Fibroblast of lung (primary cell): ENCODE results near the gene ITGA7. TPM values are rescaled to one million over a fixed set of nuclear protein-coding genes. Genes with fewer than 3 reads are reported as not detected.

ENCODE experiments used
- DNase-seq, 2 donors: peaks; one replicate each; pipeline versions ENCODE4 v3.0.0 to v3.0.0-alpha.2; 2010; ENCODE audit warnings: low read depth in 2 of 2
- H2AFZ ChIP-seq: 2 replicates; pipeline ENCODE4 v1.5.1; 2012; ENCODE audit warnings: low read length, control low read depth, inconsistent platforms
- H3K27ac ChIP-seq: 2 replicates; pipeline ENCODE4 v1.5.1; 2011; ENCODE audit warnings: low read length, control low read depth; ENCODE audit not compliant: insufficient read depth
- H3K27me3 ChIP-seq: 2 replicates; pipeline ENCODE4 v1.5.1; 2011; ENCODE audit warnings: mild to moderate bottlenecking, low read length; ENCODE audit not compliant: control insufficient read depth, insufficient read depth
- H3K36me3 ChIP-seq: 2 replicates; pipeline ENCODE4 v1.5.1; 2011; ENCODE audit warnings: low read length; ENCODE audit not compliant: control insufficient read depth, insufficient read depth
- H3K4me1 ChIP-seq: 2 replicates; pipeline ENCODE4 v1.5.1; 2011; ENCODE audit warnings: low read length; ENCODE audit not compliant: control insufficient read depth, insufficient read depth; ENCODE audit errors: extremely low read depth
- H3K4me2 ChIP-seq: 2 replicates; pipeline ENCODE4 v1.5.1; 2011; ENCODE audit warnings: low read length, control low read depth; ENCODE audit not compliant: insufficient read depth; ENCODE audit errors: extremely low read depth
- H3K4me3 ChIP-seq, 4 experiments: fragments of 200-600 bp in 1 of 4; sonication (generic) in 1 of 4; replicated peaks in 1 of 4; 2 replicates each; pipeline ENCODE4 v1.5.1; 2011 to 2016; ENCODE audit warnings: low read length in 4 of 4, low read depth in 3 of 4, mild to moderate bottlenecking in 3 of 4, control low read depth in 2 of 4, inconsistent platforms in 1 of 4, mixed read lengths in 1 of 4; ENCODE audit not compliant: insufficient read depth in 1 of 4; ENCODE audit errors: control extremely low read depth in 1 of 4
- H3K79me2 ChIP-seq: 2 replicates; pipeline ENCODE4 v1.5.1; 2012; ENCODE audit warnings: mild to moderate bottlenecking, low read length, inconsistent platforms; ENCODE audit not compliant: control insufficient read depth, insufficient read depth
- H3K9ac ChIP-seq: 2 replicates; pipeline ENCODE4 v1.5.1; 2011; ENCODE audit warnings: mild to moderate bottlenecking, low read length, control low read depth; ENCODE audit not compliant: insufficient read depth
- H3K9me3 ChIP-seq: 2 replicates; pipeline ENCODE4 v1.5.1; 2012; ENCODE audit warnings: low read depth, low read length; ENCODE audit not compliant: control insufficient read depth, insufficient read depth
- H4K20me1 ChIP-seq: 2 replicates; pipeline ENCODE4 v1.5.1; 2011; ENCODE audit warnings: low read length; ENCODE audit not compliant: control insufficient read depth, insufficient read depth; ENCODE audit errors: extremely low read depth
- EZH2 ChIP-seq: IDR thresholded peaks from 2 replicates; pipeline ENCODE4 v1.5.1; 2012; ENCODE audit warnings: low read length, control low read depth, mild to moderate bottlenecking; ENCODE audit errors: missing control alignments
- polyA plus RNA-seq, 2 donors: library from polyadenylated mRNA; depleted of rRNA in 1 of 2; stranded (reverse) in 1 of 2; unstranded in 1 of 2; fragments of >200 nt; gene quantifications; 2 replicates each; pipeline ENCODE4 v1.2.1, GENCODE V29; 2011 to 2012; ENCODE audit warnings: missing spikeins in 1 of 2
- total RNA-seq: library from RNA; depleted of rRNA; stranded (reverse); fragments of >200 nt; gene quantifications from 2 replicates; pipeline ENCODE4 v1.2.1, GENCODE V29; 2014
- TF ChIP-seq, protein P1 (sequence below), 2 donors: IDR thresholded peaks in 1 of 2; conservative IDR thresholded peaks in 1 of 2; 1 replicate in 1 of 2; 2 replicates in 1 of 2; pipeline ENCODE4 v1.5.1; 2011 to 2012; ENCODE audit warnings: low read length in 2 of 2, control low read depth in 1 of 2, inconsistent platforms in 1 of 2, low read depth in 1 of 2, mild to moderate bottlenecking in 1 of 2

The ITGA7 gene
- total and polyA plus RNA-seq, 2 donors (not counting 1 experiment from before 2014, with no cell fraction given), result 42.7 to 130 TPM

DNA sequence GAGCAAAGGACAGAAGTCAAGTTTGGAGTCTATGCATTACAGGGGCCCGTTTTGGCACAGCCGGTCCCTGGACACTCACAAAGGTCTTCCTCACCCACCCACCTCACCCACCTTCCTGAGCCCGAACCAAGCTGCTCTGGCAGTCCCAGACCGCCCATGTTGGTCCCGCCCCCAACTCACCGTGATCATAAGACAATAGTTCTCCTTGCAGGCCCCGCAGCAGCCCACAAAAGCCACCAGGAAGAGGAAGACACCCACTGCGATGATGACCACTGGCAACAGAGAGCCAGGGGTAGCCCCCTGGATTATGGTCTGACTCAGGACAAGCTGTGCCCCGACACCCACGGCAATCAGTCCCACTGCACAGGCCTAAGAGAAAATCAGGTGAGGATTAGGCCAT lies 19.3 kb upstream of the ITGA7 start:
- peak overlapping the region; percentile 99 for H3K27ac ChIP-seq

DNA sequence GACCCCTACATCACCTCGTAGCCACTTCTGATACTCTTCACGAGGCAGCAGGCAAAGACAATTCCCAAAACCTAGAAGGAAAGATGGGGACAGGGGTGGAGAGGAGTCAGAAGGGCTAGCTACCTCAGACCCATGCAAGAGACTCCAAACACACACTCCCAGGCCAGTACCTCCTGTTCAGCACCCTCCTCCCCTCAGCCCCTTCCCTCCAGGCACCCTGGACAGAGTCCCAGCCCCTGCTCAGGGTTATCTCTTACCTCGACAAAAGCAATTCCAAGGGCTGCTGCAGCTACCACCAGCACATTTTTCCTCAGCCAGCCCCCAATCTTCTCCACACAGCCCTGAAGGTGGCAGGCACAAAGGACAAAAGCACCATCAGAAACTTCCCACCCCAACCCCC lies 17.9 kb upstream of the ITGA7 start:
- Histone ChIP-seq H3K27me3 (no peaks in the 10 kb centered on the region), H2AFZ (no peak overlapping the region), H3K4me3 (peak overlapping the region in 3 of 4 experiments; percentile 21 to 80 (median 38)), H4K20me1 (no peaks in the 10 kb centered on the region), H3K79me2 (peaks cover 52% of the 10 kb centered on the region), H3K4me2 (peak overlapping the region; percentile 98), H3K9me3 (no peaks in the 10 kb centered on the region), H3K4me1 (peaks cover 36% of the 10 kb centered on the region), H3K36me3 (peaks cover 19% of the 10 kb centered on the region), H3K9ac (no peak overlapping the region), H3K27ac (no peak overlapping the region)
- DNase-seq, result no peak
- TF ChIP-seq EZH2, result no peak
- TF ChIP-seq, protein P1, sequence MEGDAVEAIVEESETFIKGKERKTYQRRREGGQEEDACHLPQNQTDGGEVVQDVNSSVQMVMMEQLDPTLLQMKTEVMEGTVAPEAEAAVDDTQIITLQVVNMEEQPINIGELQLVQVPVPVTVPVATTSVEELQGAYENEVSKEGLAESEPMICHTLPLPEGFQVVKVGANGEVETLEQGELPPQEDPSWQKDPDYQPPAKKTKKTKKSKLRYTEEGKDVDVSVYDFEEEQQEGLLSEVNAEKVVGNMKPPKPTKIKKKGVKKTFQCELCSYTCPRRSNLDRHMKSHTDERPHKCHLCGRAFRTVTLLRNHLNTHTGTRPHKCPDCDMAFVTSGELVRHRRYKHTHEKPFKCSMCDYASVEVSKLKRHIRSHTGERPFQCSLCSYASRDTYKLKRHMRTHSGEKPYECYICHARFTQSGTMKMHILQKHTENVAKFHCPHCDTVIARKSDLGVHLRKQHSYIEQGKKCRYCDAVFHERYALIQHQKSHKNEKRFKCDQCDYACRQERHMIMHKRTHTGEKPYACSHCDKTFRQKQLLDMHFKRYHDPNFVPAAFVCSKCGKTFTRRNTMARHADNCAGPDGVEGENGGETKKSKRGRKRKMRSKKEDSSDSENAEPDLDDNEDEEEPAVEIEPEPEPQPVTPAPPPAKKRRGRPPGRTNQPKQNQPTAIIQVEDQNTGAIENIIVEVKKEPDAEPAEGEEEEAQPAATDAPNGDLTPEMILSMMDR (conservative IDR thresholded peaks at IDR 0.05 in 1 of 2, IDR thresholded peaks at IDR 0.05 in 1 of 2; ENCODE audit: low read depth in 1 of 2, low read length in 2 of 2), result no peak

More for the DNA sequence above, 19.3 kb upstream of the ITGA7 start:
- no peaks in the 10 kb centered on the region for H3K9me3 ChIP-seq
- no peak overlapping the region for H2AFZ ChIP-seq
- peaks cover 30% of the 10 kb centered on the region for H3K4me1 ChIP-seq
- DNase-seq, result no peak
- TF ChIP-seq EZH2, result no peak
- TF ChIP-seq, protein P1 (conservative IDR thresholded peaks at IDR 0.05 in 1 of 2, IDR thresholded peaks at IDR 0.05 in 1 of 2; ENCODE audit: low read depth in 1 of 2, low read length in 2 of 2), result no peak
- H3K36me3 ChIP-seq, result peaks cover 19% of the 10 kb centered on the region
- H4K20me1 ChIP-seq, result no peaks in the 10 kb centered on the region
- no peaks in the 10 kb centered on the region for H3K27me3 ChIP-seq
- peaks cover 56% of the 10 kb centered on the region for H3K79me2 ChIP-seq
- H3K9ac ChIP-seq, result peak overlapping the region; percentile 96
- peak overlapping the region; percentile 98 for H3K4me2 ChIP-seq
- peak overlapping the region; percentile 80 to 93 (median 89) for H3K4me3 ChIP-seq

DNA sequence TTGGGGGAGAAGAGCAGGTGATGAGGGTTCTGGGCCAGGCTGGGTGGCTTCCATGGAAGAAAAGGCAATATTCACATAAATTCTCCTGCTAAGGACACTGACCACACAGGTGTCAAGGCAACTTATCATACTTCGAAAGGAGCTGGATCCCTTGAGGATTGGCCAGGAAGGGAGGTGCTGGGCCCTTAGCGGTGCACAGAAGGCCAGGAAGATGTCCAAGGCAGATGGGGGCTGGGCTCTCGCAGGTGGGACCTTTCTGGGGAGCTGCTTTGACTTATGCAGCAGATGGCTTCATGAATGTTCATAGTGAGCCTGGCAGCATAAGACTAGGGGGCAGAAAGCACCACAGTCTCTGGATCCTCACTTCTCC lies 17.2 kb upstream of the ITGA7 start:
- Histone ChIP-seq H3K4me2 (peak overlapping the region; percentile 98), H2AFZ (no peak overlapping the region), H3K27me3 (no peaks in the 10 kb centered on the region), H3K4me3 (peak overlapping the region in 1 of 4 experiments; percentile 80), H3K36me3 (peaks cover 19% of the 10 kb centered on the region), H3K9me3 (no peaks in the 10 kb centered on the region), H3K79me2 (peaks cover 49% of the 10 kb centered on the region), H3K4me1 (peaks cover 35% of the 10 kb centered on the region), H3K9ac (no peak overlapping the region), H4K20me1 (no peaks in the 10 kb centered on the region), H3K27ac (peak overlapping the region; percentile 16)
- no peak for DNase-seq
- TF ChIP-seq, protein P1 (conservative IDR thresholded peaks at IDR 0.05 in 1 of 2, IDR thresholded peaks at IDR 0.05 in 1 of 2; ENCODE audit: low read depth in 1 of 2, low read length in 2 of 2), result no peak
- TF ChIP-seq EZH2, result no peak
